HFFc6 (cell line): ENCODE measurements around the gene BFSP1. TPM values are rescaled to one million over a fixed set of nuclear protein-coding genes. Genes with fewer than 3 reads are reported as not detected.

Experiments
- DNase-seq: peaks from one replicate; pipeline ENCODE4 v3.0.0-alpha.2; 2018
- H3K27ac Mint-ChIP-seq: 2 replicates; pipeline ENCODE4 v1.8.0; 2020; ENCODE audit warnings: mild to moderate bottlenecking, mixed read lengths
- H3K27me3 Mint-ChIP-seq: 2 replicates; pipeline ENCODE4 v1.8.0; 2021; ENCODE audit warnings: mild to moderate bottlenecking, moderate library complexity, mixed read lengths; ENCODE audit not compliant: insufficient read depth
- H3K36me3 Mint-ChIP-seq: 2 replicates; pipeline ENCODE4 v1.8.0; 2021; ENCODE audit warnings: low read depth, mixed read lengths
- H3K4me1 Mint-ChIP-seq: 2 replicates; pipeline ENCODE4 v1.8.0; 2020; ENCODE audit warnings: low read depth, mixed read lengths
- H3K4me3 Mint-ChIP-seq: 2 replicates; pipeline ENCODE4 v1.8.0; 2020; ENCODE audit warnings: mild to moderate bottlenecking, moderate library complexity, mixed read lengths
- H3K9me3 Mint-ChIP-seq: 2 replicates; pipeline ENCODE4 v1.8.0; 2020; ENCODE audit warnings: mild to moderate bottlenecking, mixed read lengths
- CTCF ChIP-seq: fragments of 200-600 bp; sonication (generic); IDR thresholded peaks from 2 replicates; pipeline ENCODE4 v1.5.0; 2021; ENCODE audit warnings: antibody characterized with exemption, mild to moderate bottlenecking
- total RNA-seq, 6 experiments: library from RNA; stranded (reverse); fragmentation: NEBNext Ultra II Directional; extraction: Animal tissue kit (Norgen Biotek cat#: 25700); gene quantifications; 2 replicates in 1 of 6; 3 replicates in 5 of 6; pipeline ENCODE4 v1.2.3, GENCODE V29; 2021

BFSP1 gene
- total RNA-seq, 6 experiments from 2014 or later, result 1.2 to 2.5 (median 1.8) TPM

- no peak for TF ChIP-seq CTCF
- H3K36me3 Mint-ChIP-seq, result peaks cover 18% of the 10 kb centered on the region
- peaks cover 66% of the 10 kb centered on the region for H3K4me1 Mint-ChIP-seq
- H3K4me3 Mint-ChIP-seq, result peak overlapping the region; percentile 97
- H3K27me3 Mint-ChIP-seq, result no peaks in the 10 kb centered on the region; the same call in 1 of the 2 replicates
- no peak for DNase-seq
- H3K27ac Mint-ChIP-seq, result peak overlapping the region; percentile 93
- H3K9me3 Mint-ChIP-seq, result no peaks in the 10 kb centered on the region
Observed at GRCh38 chr20:17568045-17568788, 37.0 kb upstream of the BFSP1 start.

GRCh38 chr20:17566345-17566744, 35.2 kb upstream of the BFSP1 start:
- H3K9me3 Mint-ChIP-seq, result no peaks in the 10 kb centered on the region
- H3K4me1 Mint-ChIP-seq, result peaks cover 55% of the 10 kb centered on the region
- H3K36me3 Mint-ChIP-seq, result peaks cover 7% of the 10 kb centered on the region
- peak overlapping the region; percentile 76 for H3K27ac Mint-ChIP-seq
- no peak for DNase-seq
- no peaks in the 10 kb centered on the region; the same call in 1 of the 2 replicates for H3K27me3 Mint-ChIP-seq
- H3K4me3 Mint-ChIP-seq, result 0 out of 2 replicates have a peak overlapping the region, but pooled peaks have one; percentile 51
- no peak for TF ChIP-seq CTCF

GRCh38 chr20:17565169-17565845, 34.1 kb upstream of the BFSP1 start:
- Mint-ChIP-seq H3K9me3 (no peaks in the 10 kb centered on the region), H3K27ac (peak overlapping the region; percentile 76), H3K4me3 (peak overlapping the region; percentile 51)

DNA sequence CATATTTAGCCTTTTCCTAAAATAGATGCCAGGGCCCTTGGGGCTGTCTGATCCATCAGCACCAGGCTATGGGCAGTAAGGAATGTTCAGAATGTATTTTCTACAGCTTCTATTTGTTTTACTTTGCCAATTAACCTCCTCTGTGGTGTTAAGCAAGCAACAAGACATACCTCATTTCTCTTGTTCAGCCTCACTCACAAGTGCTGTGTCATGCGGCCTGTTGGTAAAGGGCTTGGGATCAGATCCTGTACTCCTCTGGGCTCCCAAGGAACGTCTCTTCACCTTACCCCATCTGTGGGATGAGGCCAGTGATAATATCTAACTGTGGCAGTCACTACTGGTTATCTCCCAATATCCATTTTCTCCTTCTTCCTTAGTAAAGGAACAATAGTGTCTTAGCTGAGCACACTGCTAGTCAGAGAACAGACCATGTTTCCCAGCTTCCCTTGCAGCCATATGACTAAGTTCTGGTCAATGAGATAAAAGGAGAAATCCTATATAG, 31.7 kb upstream of the BFSP1 start:
- Mint-ChIP-seq H3K27me3 (no peaks in the 10 kb centered on the region), H3K4me3 (no peak overlapping the region), H3K4me1 (peaks cover 79% of the 10 kb centered on the region), H3K27ac (peak overlapping the region; percentile 98), H3K36me3 (peaks cover 6% of the 10 kb centered on the region), H3K9me3 (no peaks in the 10 kb centered on the region)
- DNase-seq, result peak; percentile 82
- no peak for TF ChIP-seq CTCF

More at GRCh38 chr20:17565169-17565845, 34.1 kb upstream of the BFSP1 start:
- TF ChIP-seq CTCF, result no peak
- Mint-ChIP-seq H3K36me3 (peaks cover 3% of the 10 kb centered on the region), H3K27me3 (no peaks in the 10 kb centered on the region; the same call in 1 of the 2 replicates), H3K4me1 (peaks cover 65% of the 10 kb centered on the region)
- peak; percentile 44 for DNase-seq

DNA sequence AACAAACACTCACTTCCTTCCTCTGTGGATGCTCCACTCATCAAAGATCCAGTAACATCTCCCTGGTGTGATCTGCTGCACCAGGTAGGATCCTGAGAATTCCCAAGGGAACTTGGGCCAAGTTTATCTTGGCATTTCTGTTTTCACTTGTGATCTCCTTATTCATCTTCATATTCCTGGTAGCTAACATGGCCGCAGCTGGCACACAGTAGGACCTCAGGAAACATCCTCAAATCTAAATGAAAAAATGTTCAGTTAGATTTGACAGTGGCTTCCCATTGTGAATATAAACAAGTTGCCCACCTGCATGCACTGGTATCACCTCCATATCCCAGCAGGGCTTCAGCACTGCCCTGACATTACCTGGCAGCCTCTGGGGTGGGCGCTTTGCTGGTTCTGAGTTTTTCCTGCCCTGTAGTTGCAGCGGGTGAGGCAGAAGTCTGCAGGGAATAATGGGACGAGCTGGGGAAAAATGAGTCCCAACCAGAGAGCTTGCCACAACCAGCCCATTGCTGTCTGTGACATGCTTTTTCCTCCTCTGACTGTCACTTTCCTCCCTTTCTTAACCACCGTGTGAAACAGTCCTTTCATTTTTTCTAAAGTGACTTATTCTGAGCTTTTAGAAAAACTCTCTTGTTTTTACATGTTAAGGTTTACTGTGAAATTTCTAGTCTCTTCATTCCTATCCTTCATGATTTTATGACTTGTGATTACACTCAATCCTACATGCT, 29.3 kb upstream of the BFSP1 start:
- no peaks in the 10 kb centered on the region for H3K27me3 Mint-ChIP-seq
- no peak for TF ChIP-seq CTCF
- H3K4me1 Mint-ChIP-seq, result peaks cover 89% of the 10 kb centered on the region
- peak overlapping the region; percentile 98 for H3K27ac Mint-ChIP-seq
- H3K4me3 Mint-ChIP-seq, result no peak overlapping the region
- peaks cover 6% of the 10 kb centered on the region for H3K36me3 Mint-ChIP-seq
- no peaks in the 10 kb centered on the region for H3K9me3 Mint-ChIP-seq
- DNase-seq, result no peak
